K562 (cell line): ENCODE results near the gene LIN9.

ENCODE experiments used
- HLTF ChIP-seq: fragments of 450-650 bp; IDR thresholded peaks from 2 replicates; pipeline ENCODE4 v1.6.1; 2016
- MIER1 ChIP-seq: fragments of 450-650 bp; IDR thresholded peaks from 2 replicates; pipeline ENCODE4 v1.6.1; 2016; ENCODE audit warnings: antibody characterized with exemption, mild to moderate bottlenecking, low read depth
- NRF1 ChIP-seq, 2 experiments: fragments of 450-650 bp; IDR thresholded peaks in 1 of 2; conservative IDR thresholded peaks in 1 of 2; 2 replicates each; pipeline ENCODE4 v1.6.1; 2014; ENCODE audit warnings: mild to moderate bottlenecking in 2 of 2
- ZNF263 ChIP-seq: sonication (generic); formaldehyde crosslinking; IDR thresholded peaks from 2 replicates; pipeline ENCODE4 v1.8.0; 2022; ENCODE audit warnings: mild to moderate bottlenecking, missing genetic modification reagents, borderline replicate concordance
- TF ChIP-seq, protein P1 (sequence below), 3 experiments: IDR thresholded peaks in 2 of 3; conservative IDR thresholded peaks in 1 of 3; 2 replicates each; pipeline ENCODE4 v1.5.1; 2011 to 2012; ENCODE audit warnings: low read length in 3 of 3, mild to moderate bottlenecking in 3 of 3, control low read depth in 2 of 3, improper control_type of control experiment in 1 of 3, inconsistent platforms in 1 of 3, low read depth in 1 of 3, mixed read lengths in 1 of 3, moderate library complexity in 1 of 3; ENCODE audit not compliant: insufficient read depth in 2 of 3

DNA sequence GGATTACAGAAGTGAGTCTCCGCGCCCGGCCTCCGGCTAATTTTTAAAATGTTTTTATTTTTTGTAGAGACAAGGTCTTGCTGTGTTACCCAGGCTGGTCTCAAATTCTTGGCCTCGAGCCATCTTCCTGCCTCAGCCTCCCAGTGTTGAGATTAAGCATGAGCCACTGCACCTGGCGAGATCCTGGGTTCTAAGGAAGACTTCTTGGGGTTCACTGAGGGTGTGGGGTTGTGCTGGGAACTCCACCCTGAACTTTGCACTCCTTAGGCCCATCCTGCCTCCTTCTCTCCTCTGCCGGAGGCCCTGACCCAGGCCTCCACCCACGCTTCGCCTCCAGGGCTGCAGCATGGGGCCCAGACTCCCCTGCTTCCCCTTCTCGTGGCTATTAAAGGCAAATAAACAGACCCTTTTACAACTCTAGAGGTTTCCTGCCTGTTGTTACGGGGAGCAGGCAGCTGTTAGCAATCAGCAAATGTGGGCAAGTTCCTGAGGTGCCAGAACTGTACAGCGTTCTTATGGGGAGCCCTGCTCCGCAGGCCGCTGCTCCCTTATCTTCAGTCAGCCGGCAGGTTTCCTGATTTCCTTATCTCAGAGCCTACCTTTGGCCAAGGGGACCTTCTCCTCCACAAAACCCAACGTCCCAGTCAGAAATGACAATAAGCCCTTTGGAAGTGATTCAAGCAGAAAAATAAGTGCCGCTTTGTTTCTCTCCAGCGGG lies 41.0 kb upstream of the LIN9 start:
- TF ChIP-seq ZNF263 (no peak), NRF1 (conservative IDR thresholded peaks at IDR 0.05 in 1 of 2, IDR thresholded peaks at IDR 0.05 in 1 of 2) (no peak), HLTF (no peak), MIER1 (no peak)
- TF ChIP-seq, protein P1, sequence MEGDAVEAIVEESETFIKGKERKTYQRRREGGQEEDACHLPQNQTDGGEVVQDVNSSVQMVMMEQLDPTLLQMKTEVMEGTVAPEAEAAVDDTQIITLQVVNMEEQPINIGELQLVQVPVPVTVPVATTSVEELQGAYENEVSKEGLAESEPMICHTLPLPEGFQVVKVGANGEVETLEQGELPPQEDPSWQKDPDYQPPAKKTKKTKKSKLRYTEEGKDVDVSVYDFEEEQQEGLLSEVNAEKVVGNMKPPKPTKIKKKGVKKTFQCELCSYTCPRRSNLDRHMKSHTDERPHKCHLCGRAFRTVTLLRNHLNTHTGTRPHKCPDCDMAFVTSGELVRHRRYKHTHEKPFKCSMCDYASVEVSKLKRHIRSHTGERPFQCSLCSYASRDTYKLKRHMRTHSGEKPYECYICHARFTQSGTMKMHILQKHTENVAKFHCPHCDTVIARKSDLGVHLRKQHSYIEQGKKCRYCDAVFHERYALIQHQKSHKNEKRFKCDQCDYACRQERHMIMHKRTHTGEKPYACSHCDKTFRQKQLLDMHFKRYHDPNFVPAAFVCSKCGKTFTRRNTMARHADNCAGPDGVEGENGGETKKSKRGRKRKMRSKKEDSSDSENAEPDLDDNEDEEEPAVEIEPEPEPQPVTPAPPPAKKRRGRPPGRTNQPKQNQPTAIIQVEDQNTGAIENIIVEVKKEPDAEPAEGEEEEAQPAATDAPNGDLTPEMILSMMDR (IDR thresholded peaks at IDR 0.05 in 2 of 3, conservative IDR thresholded peaks at IDR 0.05 in 1 of 3; ENCODE audit: insufficient read depth in 2 of 3, low read depth in 1 of 3, low read length in 3 of 3) = no peak
